ENCODE data around the gene IL36B.

GRCh38 chr2:113058998-113059960 lies 6.6 kb upstream of the IL36B start, which contains the start of gene IL36RN:
- TF ChIP-seq FOXA3 (CRISPR knock-in tag; conservative IDR thresholded peaks at IDR 0.05 in 1 of 2, IDR thresholded peaks at IDR 0.05 in 1 of 2) (no peak), ZNF444 (CRISPR knock-in tag; IDR thresholded peaks at IDR 0.05) (no peak), MYBL2 (IDR thresholded peaks at IDR 0.05; ENCODE audit: low read depth) (no peak), MYBL2 (CRISPR knock-in tag; IDR thresholded peaks at IDR 0.05; ENCODE audit: borderline replicate concordance) (no peak), ZNF174 (CRISPR knock-in tag; IDR thresholded peaks at IDR 0.05) (no peak), FOXP1 (CRISPR knock-in tag; IDR thresholded peaks at IDR 0.05) (no peak), MYC (IDR thresholded peaks at IDR 0.05; ENCODE audit: low read depth, low read length) (no peak), MYC (CRISPR knock-in tag; IDR thresholded peaks at IDR 0.05; ENCODE audit: borderline replicate concordance, low read depth) (no peak), POLR2AphosphoS5 (IDR thresholded peaks at IDR 0.05; ENCODE audit: control insufficient read depth, insufficient read depth, low read depth, low read length) (no peak), TAF1 (IDR thresholded peaks at IDR 0.05; ENCODE audit: control insufficient read depth, extremely low read depth, insufficient read depth, low read length, severe bottlenecking) (no peak), CTCF (IDR thresholded peaks at IDR 0.05 in 2 of 3, conservative IDR thresholded peaks at IDR 0.05 in 1 of 3; ENCODE audit: insufficient read depth in 2 of 3, low read depth in 1 of 3, low read length in 3 of 3) (peak in 2 of 3 experiments; percentile 12 to 16; a peak in 1 of 6 replicates)
